K562 (cell line): ENCODE results near the gene HES3. TPM values are rescaled to one million over a fixed set of nuclear protein-coding genes. Genes with fewer than 3 reads are reported as not detected.

Experiments used
- ATAC-seq: fragments of 200-7000 bp; cut with Tn5 transposase; 3 replicates; pipeline ENCODE4 v1.9.1; 2020; ENCODE audit warnings: moderate library complexity
- BruUV-seq: library from RNA; stranded (reverse); fragments of 400-500 nt; replicated peaks from 2 replicates; lab custom pipeline; 2021; lab: Mats Ljungman, UMichigan
- CTCF ChIA-PET: fragments of 300-600 bp; formaldehyde crosslinking; extraction: SDS; loops from one replicate; lab custom pipeline; 2021; ENCODE audit warnings: low intra/inter-chr PET ratio; lab: Yijun Ruan, JAX
- POLR2A ChIA-PET: fragments of 300-600, 350-650 bp; sonication (Branson Sonifier 250); formaldehyde crosslinking; extraction: SDS; loops from one replicate; lab custom pipeline; 2021; ENCODE audit warnings: antibody characterized with exemption, inconsistent platforms; lab: Yijun Ruan, JAX
- DNase-seq, 4 experiments: peaks; one replicate each; pipeline versions ENCODE4 v3.0.0 to v3.0.0-alpha.2; 2011 to 2018; ENCODE audit warnings: low spot score in 3 of 4, mixed read lengths in 3 of 4; ENCODE audit errors: extremely low read depth in 1 of 4
- FAIRE-seq: peaks from 2 replicates; lab custom pipeline; 2011; peaks lifted over from hg19 to GRCh38; lab: Jason Lieb, UNC
- H2AFZ ChIP-seq: 2 replicates; pipeline ENCODE4 v1.6.0; 2011; ENCODE audit warnings: low read depth, low read length, control low read depth, inconsistent platforms
- H3K27ac ChIP-seq: fragments of 200-600 bp; 3 replicates; pipeline ENCODE4 v1.8.0; 2011; ENCODE audit warnings: low read depth, mild to moderate bottlenecking, control low read depth, inconsistent platforms, low read length, moderate library complexity, mixed read lengths; ENCODE audit errors: extremely low read depth
- H3K27me3 ChIP-seq, 2 experiments: fragments of 300-600 bp in 1 of 2; 2 replicates in 1 of 2; 3 replicates in 1 of 2; pipeline versions ENCODE4 v1.6.0 to v1.8.0; 2011; ENCODE audit warnings: inconsistent platforms in 2 of 2, low read length in 2 of 2, mild to moderate bottlenecking in 1 of 2, mixed read lengths in 1 of 2, moderate library complexity in 1 of 2; ENCODE audit not compliant: control insufficient read depth in 2 of 2, insufficient read depth in 2 of 2
- H3K36me3 ChIP-seq: fragments of 300-600 bp; 3 replicates; pipeline ENCODE4 v1.8.0; 2011; ENCODE audit warnings: mild to moderate bottlenecking, low read length, inconsistent platforms; ENCODE audit not compliant: control insufficient read depth, insufficient read depth
- H3K4me1 ChIP-seq, 2 experiments: fragments of 200-600 bp in 1 of 2; replicated peaks in 1 of 2; 2 replicates in 1 of 2; 3 replicates in 1 of 2; pipeline versions ENCODE4 v1.5.1 to v1.8.0; 2011; ENCODE audit warnings: inconsistent platforms in 2 of 2, low read length in 2 of 2, mild to moderate bottlenecking in 1 of 2, mixed read lengths in 1 of 2, moderate library complexity in 1 of 2; ENCODE audit not compliant: control insufficient read depth in 2 of 2, insufficient read depth in 2 of 2
- H3K4me2 ChIP-seq: 2 replicates; pipeline ENCODE4 v1.6.1; 2011; ENCODE audit warnings: low read length, control low read depth, inconsistent platforms, mixed read lengths; ENCODE audit not compliant: insufficient read depth
- H3K4me3 ChIP-seq: fragments of 200-600 bp; sonication (generic), shearing (Covaris generic); 2 replicates; pipeline ENCODE4 v1.5.1; 2016; ENCODE audit warnings: control low read depth, inconsistent platforms
- H3K79me2 ChIP-seq: fragments of 200-600 bp; 3 replicates; pipeline ENCODE4 v1.8.0; 2011; ENCODE audit warnings: low read length, inconsistent platforms; ENCODE audit not compliant: control insufficient read depth, insufficient read depth
- H3K9ac ChIP-seq, 2 experiments: 2 replicates each; pipeline versions ENCODE4 v1.6.0 to v1.6.1; 2011; ENCODE audit warnings: low read depth in 2 of 2, low read length in 2 of 2, control low read depth in 1 of 2, inconsistent platforms in 1 of 2, mild to moderate bottlenecking in 1 of 2, mixed read lengths in 1 of 2; ENCODE audit not compliant: insufficient read depth in 1 of 2
- H3K9me1 ChIP-seq: one replicate; pipeline ENCODE4 v1.6.0; 2011; ENCODE audit warnings: inconsistent platforms, mild to moderate bottlenecking, low read length, moderate library complexity; ENCODE audit not compliant: control insufficient read depth, insufficient read depth
- H3K9me3 ChIP-seq: replicated peaks from 2 replicates; pipeline ENCODE4 v1.5.1; 2011; ENCODE audit warnings: low read depth, low read length, inconsistent platforms; ENCODE audit not compliant: control insufficient read depth, insufficient read depth
- H4K20me1 ChIP-seq: replicated peaks from 2 replicates; pipeline ENCODE4 v1.6.1; 2011; ENCODE audit warnings: low read length, inconsistent platforms, mixed read lengths; ENCODE audit not compliant: control insufficient read depth, insufficient read depth
- EGR1 ChIP-seq: fragments of 450-650 bp; conservative IDR thresholded peaks from 2 replicates; pipeline ENCODE4 v1.6.1; 2017; ENCODE audit warnings: mild to moderate bottlenecking
- XRCC4 ChIP-seq: IDR thresholded peaks from one replicate; pipeline ENCODE4 v1.6.1; 2011; ENCODE audit not compliant: insufficient read depth, insufficient read length; ENCODE audit errors: extremely low read depth
- ZNF354B ChIP-seq: fragments of 250-450 bp; sonication (Bioruptor Pico); IDR thresholded peaks from 2 replicates; pipeline ENCODE4 v1.4.0; 2020
- ZNF79 ChIP-seq: fragments of 250-450 bp; sonication (Bioruptor Pico); IDR thresholded peaks from 2 replicates; pipeline ENCODE4 v1.4.0; 2020; ENCODE audit warnings: low read depth, mild to moderate bottlenecking, moderate library complexity
- WGBS: fragments of 100-300 bp; shearing (Covaris generic); methylation state at CpG from one replicate; pipeline ENCODE4 v1.1.6; 2016; ENCODE audit warnings: low coverage, mixed read lengths; ENCODE audit not compliant: insufficient coverage; ENCODE audit errors: missing lambda C conversion rate; 5-methylcytosine and 5-hydroxymethylcytosine counted together
- in situ Hi-C: fragments of 300-500 bp; cut with MboI; formaldehyde crosslinking; loops from 4 replicates; pipeline ENCODE4 v1.15.0; 2018; ENCODE audit warnings: inconsistent platforms, mixed read lengths
- intact Hi-C: fragments of 100-400 bp; cut with micrococcal nuclease; formaldehyde crosslinking; loops from 2 replicates; pipeline ENCODE4 v1.14.2; 2022
- polyA plus RNA-seq, 8 experiments: library from polyadenylated mRNA; depleted of rRNA in 4 of 8; stranded (reverse) in 5 of 8; unstranded in 3 of 8; fragments of >200 nt; fragmentation: Nextera tagmentation in 2 of 8; fragmentation: Illumina TruSeq in 1 of 8; extraction: Ambion mirVana in 2 of 8; extraction: Trizol in 1 of 8; gene quantifications; 2 replicates each; pipeline versions ENCODE4 v1.2.1 to v1.2.3, GENCODE V29; 2011 to 2014; ENCODE audit warnings: inconsistent platforms in 1 of 8, missing spikeins in 1 of 8
- total RNA-seq, 7 experiments: library from RNA; depleted of rRNA in 6 of 7; stranded (reverse); fragments of >200 nt in 6 of 7; fragmentation: Illumina TruSeq in 2 of 7; extraction: Trizol in 2 of 7; gene quantifications; 2 replicates each; pipeline versions ENCODE4 v1.2.1 to v1.2.3, GENCODE V29; 2011 to 2021; ENCODE audit warnings: low replicate concordance in 1 of 7
- TF ChIP-seq, protein P1 (sequence below): fragments of 450-650 bp; IDR thresholded peaks from 2 replicates; pipeline ENCODE4 v1.6.1; 2016
- TF ChIP-seq, protein P2 (sequence below): sonication (generic); formaldehyde crosslinking; IDR thresholded peaks from 2 replicates; pipeline ENCODE4 v1.8.0; 2022; ENCODE audit warnings: missing genetic modification reagents, mild to moderate bottlenecking, moderate library complexity, borderline replicate concordance
- TF ChIP-seq, protein P3 (sequence below): fragments of 250-450 bp; sonication (Bioruptor Pico); IDR thresholded peaks from 2 replicates; pipeline ENCODE4 v1.4.0; 2020

HES3 gene
- total and polyA plus RNA-seq, 9 of the 15 experiments (the other 6 are each of a cell fraction or from before 2014, with no cell fraction given), result not detected

DNA sequence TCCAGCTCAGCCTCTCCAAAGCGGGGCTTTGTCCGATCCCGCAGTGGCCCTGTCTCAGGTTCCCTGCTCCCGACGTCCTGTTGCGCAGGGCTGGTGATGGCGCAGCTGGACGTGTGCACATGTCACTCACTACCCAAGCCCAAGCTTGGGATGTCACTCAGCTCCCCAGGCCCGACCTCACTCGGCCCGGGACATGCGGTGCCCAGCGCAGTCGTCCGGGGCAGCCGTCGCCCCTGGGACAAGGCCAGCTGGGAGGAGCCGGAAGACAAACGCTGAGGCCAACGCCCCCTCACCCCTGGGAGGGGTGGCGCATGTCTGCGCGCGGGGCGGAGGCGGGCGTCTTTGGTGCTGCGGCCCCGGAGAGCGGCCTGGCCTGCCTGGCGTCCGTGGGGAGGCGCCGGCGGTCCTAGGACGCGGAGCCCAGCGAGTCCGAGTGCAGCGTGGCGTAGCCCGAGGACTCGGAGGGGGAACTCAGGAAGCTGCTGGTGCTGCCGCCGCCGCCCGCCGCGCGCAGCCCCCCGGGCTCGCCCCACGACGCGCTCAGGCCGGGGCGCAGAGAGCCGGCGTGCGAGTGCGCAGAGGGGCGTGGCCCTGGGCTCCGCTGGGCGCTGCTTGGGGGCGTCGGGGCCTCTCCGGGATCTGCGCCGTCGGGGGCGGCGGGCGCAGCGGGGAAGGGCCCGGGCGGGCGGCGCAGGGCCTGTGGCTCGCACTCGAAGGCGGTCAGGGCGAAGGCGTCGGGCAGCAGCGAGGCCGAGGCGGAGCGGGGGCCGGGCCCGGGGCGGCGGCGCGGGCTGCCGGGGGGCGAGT, 5.2 kb downstream of the HES3 start (continued):
- TF ChIP-seq, protein P1, sequence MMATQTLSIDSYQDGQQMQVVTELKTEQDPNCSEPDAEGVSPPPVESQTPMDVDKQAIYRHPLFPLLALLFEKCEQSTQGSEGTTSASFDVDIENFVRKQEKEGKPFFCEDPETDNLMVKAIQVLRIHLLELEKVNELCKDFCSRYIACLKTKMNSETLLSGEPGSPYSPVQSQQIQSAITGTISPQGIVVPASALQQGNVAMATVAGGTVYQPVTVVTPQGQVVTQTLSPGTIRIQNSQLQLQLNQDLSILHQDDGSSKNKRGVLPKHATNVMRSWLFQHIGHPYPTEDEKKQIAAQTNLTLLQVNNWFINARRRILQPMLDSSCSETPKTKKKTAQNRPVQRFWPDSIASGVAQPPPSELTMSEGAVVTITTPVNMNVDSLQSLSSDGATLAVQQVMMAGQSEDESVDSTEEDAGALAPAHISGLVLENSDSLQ, result peak; percentile 47
- TF ChIP-seq, all 486 proteins: peak for 15

DNA sequence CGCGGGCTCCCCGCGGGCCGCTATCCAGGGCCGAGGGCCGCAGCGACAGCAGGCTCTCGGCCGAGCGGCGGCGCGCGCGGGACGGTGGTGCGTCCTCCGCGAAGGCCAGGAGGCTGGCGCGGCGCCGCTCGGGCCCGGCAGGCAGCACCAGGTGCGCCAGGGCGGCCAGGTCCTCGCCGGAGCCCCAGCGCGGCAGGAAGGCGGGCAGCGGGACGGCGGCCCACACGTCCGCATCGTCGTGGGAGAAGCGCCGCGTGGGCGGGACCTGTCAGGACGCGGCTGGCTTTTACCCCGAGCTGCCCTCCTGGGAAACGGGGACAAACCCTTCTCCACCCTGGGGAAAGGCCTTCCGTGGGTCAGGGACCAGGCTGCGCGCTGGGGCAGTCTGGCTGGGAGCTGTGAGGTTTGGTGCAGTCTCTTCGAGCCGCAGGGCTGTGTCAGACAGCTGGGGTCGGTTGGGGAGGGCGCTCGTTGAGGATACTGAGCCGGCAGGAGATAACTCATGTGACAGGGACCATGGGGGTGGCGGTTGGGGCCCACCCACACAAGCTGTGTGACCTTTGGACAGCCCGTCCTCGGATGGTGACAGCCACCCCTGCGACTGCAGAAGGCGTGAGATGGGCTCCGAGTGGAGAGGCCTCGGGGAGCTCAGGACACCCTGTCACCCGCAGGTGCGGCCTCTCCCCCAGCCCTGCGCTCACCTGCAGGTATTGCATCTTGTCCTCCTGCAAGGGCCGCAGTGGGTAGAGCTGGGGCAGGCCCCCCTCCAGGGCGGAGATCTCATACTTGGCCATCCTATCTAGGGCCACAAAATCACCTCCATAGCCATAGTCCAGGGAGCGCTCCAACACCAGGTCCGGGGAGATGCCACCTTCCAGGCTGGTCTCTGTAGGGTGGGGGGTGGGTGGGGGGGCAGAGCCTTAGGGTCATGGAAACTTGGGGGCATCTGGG, 6.0 kb downstream of the HES3 start:
- peaks cover 17 to 62% of the 10 kb centered on the region in 2 experiments; a peak in 4 of 5 replicates for H3K27me3 ChIP-seq
- DNase-seq (peak; percentile 36 to 47 (median 40)), ATAC-seq (no peak), FAIRE-seq (no peak)
- POLR2A ChIA-PET, result interaction anchor here (0.5 to 1.3 kb wide), 5 partner anchors 10 to 283 kb away, joined by 3 to 4 read pairs (median 3); no protein-coding TSS in a partner anchor
- peaks cover 5 to 63% of the 10 kb centered on the region in 2 experiments; a peak in 3 of 5 replicates for H3K4me1 ChIP-seq
- TF ChIP-seq ZNF79 (CRISPR knock-in tag), result no peak
- TF ChIP-seq, protein P2, sequence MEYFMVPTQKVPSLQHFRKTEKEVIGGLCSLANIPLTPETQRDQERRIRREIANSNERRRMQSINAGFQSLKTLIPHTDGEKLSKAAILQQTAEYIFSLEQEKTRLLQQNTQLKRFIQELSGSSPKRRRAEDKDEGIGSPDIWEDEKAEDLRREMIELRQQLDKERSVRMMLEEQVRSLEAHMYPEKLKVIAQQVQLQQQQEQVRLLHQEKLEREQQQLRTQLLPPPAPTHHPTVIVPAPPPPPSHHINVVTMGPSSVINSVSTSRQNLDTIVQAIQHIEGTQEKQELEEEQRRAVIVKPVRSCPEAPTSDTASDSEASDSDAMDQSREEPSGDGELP (CRISPR knock-in tag), result 0 out of 2 replicates have a peak, but pooled peaks have one; percentile 8
- TF ChIP-seq ZNF354B (CRISPR knock-in tag), result no peak
- TF ChIP-seq, protein P3, sequence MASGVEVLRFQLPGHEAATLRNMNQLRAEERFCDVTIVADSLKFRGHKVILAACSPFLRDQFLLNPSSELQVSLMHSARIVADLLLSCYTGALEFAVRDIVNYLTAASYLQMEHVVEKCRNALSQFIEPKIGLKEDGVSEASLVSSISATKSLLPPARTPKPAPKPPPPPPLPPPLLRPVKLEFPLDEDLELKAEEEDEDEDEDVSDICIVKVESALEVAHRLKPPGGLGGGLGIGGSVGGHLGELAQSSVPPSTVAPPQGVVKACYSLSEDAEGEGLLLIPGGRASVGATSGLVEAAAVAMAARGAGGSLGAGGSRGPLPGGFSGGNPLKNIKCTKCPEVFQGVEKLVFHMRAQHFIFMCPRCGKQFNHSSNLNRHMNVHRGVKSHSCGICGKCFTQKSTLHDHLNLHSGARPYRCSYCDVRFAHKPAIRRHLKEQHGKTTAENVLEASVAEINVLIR, result no peak
- TF ChIP-seq XRCC4, result no peak
- peak; percentile 58 for TF ChIP-seq EGR1
- no peaks in the 10 kb centered on the region for H3K36me3 ChIP-seq
- H3K9me3 ChIP-seq, result no peaks in the 10 kb centered on the region
- no peak overlapping the region for H2AFZ ChIP-seq
- intact Hi-C loops (no loop called here), in situ Hi-C loops (loop anchor here (5.0 to 25.0 kb wide), 2 partner anchors 97 to 962 kb away; no protein-coding TSS in a partner anchor)
- no peak overlapping the region for H3K27ac ChIP-seq
- H3K4me3 ChIP-seq, result no peak overlapping the region
- H3K9ac ChIP-seq, result no peak overlapping the region
- no TSS peak for BruUV-seq
- no peaks in the 10 kb centered on the region for H3K79me2 ChIP-seq
- WGBS, result 24% methylated on average over 51 of the region's 71 CpGs
- H3K4me2 ChIP-seq, result no peak overlapping the region
- peaks cover 10% of the 10 kb centered on the region for H3K9me1 ChIP-seq
- H4K20me1 ChIP-seq, result peaks cover 61% of the 10 kb centered on the region
- CTCF ChIA-PET, result interaction anchor here (0.7 to 6.6 kb wide), 3 partner anchors 28 to 155 kb away, joined by 3 to 131 read pairs (median 4); no protein-coding TSS in a partner anchor
